ENCODE measurements around the gene NSMCE3. TPM values are rescaled to one million over a fixed set of nuclear protein-coding genes. Genes with fewer than 3 reads are reported as not detected.

Gene NSMCE3
- total RNA-seq, 1 donor from 2014 or later, result 16.1 TPM

DNA sequence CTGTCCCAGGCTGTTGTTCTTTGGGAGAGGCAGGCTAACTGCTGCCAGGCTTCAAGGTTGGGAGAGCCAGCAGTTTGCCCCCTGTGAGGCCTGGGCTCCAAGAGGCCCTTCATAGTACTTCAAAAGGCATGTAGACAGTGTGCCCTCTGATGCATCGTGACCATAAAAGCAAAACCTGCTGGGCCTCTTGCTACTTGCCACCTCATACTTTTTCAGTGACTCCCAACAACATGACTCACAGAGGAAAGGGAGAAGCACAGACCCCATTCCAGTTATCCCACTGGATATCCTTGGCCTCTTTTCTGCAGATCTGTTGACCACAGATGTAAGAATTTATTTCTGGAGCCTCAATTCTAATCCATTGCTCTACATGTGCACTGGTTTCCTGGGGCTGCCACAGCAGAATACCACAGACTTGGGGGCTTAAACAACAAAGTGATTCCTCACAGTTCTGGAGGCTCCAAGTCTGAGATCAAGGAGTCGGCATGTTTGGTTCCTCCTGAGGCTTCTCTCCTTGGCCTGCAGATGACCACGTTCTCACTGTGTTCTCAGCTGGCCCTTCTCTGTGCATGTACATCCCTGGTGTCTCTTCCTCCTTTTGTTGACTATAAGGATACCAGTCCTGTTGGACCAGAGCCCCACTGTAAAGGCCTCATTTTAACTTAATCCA lies 8.9 kb upstream of the NSMCE3 start:
- H3K4me1 Mint-ChIP-seq, result peaks cover 16% of the 10 kb centered on the region
- no peaks in the 10 kb centered on the region for H3K36me3 Mint-ChIP-seq
- H3K4me3 Mint-ChIP-seq, result no peak overlapping the region
- peaks cover 5% of the 10 kb centered on the region for H3K4me1 ChIP-seq
- peaks cover 2% of the 10 kb centered on the region for H3K27me3 Mint-ChIP-seq (ENCODE audit: insufficient read depth, low read depth)
- no peak overlapping the region for H3K4me3 ChIP-seq
- H2AFZ ChIP-seq (replicated peaks), result no peak overlapping the region
- H3K9me3 Mint-ChIP-seq, result no peaks in the 10 kb centered on the region
- H3F3A ChIP-seq (ENCODE audit: low read depth), result no peaks in the 10 kb centered on the region
- no peak for DNase-seq (ENCODE audit: low spot score)
- H4K20me1 ChIP-seq (ENCODE audit: low read depth), result no peaks in the 10 kb centered on the region
- TF ChIP-seq EZH2 (IDR thresholded peaks at IDR 0.05), result no peak
- TF ChIP-seq EZH2phosphoT487 (IDR thresholded peaks at IDR 0.05), result no peak
- TF ChIP-seq, protein P1, sequence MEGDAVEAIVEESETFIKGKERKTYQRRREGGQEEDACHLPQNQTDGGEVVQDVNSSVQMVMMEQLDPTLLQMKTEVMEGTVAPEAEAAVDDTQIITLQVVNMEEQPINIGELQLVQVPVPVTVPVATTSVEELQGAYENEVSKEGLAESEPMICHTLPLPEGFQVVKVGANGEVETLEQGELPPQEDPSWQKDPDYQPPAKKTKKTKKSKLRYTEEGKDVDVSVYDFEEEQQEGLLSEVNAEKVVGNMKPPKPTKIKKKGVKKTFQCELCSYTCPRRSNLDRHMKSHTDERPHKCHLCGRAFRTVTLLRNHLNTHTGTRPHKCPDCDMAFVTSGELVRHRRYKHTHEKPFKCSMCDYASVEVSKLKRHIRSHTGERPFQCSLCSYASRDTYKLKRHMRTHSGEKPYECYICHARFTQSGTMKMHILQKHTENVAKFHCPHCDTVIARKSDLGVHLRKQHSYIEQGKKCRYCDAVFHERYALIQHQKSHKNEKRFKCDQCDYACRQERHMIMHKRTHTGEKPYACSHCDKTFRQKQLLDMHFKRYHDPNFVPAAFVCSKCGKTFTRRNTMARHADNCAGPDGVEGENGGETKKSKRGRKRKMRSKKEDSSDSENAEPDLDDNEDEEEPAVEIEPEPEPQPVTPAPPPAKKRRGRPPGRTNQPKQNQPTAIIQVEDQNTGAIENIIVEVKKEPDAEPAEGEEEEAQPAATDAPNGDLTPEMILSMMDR (IDR thresholded peaks at IDR 0.05), result no peak
- H3K4me2 ChIP-seq, result no peak overlapping the region
- no peak overlapping the region for H3K9ac ChIP-seq
- H3K36me3 ChIP-seq, result no peaks in the 10 kb centered on the region
- no peak overlapping the region for H3K27ac Mint-ChIP-seq
- no peaks in the 10 kb centered on the region for H3K79me2 ChIP-seq (ENCODE audit: low read depth)
- H3K27ac ChIP-seq, result no peak overlapping the region
- no peaks in the 10 kb centered on the region for H3K9me3 ChIP-seq (ENCODE audit: low read depth)
- no peaks in the 10 kb centered on the region for H3K27me3 ChIP-seq

DNA sequence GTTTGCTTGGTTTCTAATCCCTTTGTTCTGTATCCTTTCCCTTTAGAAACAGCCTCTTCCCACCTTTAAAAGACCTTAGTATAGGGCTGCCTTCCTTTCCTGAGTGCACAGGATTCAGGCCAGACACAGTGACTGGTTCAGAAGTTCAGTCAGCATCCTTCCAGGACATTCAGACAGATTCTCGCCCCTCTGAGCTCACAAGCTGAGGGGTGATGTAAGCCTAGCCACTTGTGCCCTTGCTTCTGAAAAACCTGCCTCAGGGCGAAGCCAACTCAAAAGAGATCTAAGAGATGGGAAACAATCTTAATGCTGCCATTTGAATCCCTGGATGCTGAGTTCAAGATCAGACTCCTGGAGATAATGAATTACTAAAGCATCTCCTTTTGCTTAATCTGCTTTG lies 6.7 kb upstream of the NSMCE3 start:
- H3K4me3 Mint-ChIP-seq, result no peak overlapping the region
- DNase-seq (ENCODE audit: low spot score), result no peak
- Histone ChIP-seq H3K9ac (no peak overlapping the region), H3K36me3 (no peaks in the 10 kb centered on the region), H2AFZ (replicated peaks) (no peak overlapping the region), H3K9me3 (ENCODE audit: low read depth) (no peaks in the 10 kb centered on the region), H3K4me3 (no peak overlapping the region), H3F3A (ENCODE audit: low read depth) (no peaks in the 10 kb centered on the region), H4K20me1 (ENCODE audit: low read depth) (no peaks in the 10 kb centered on the region), H3K4me1 (peaks cover 5% of the 10 kb centered on the region), H3K27ac (no peak overlapping the region), H3K79me2 (ENCODE audit: low read depth) (no peaks in the 10 kb centered on the region), H3K27me3 (no peaks in the 10 kb centered on the region), H3K4me2 (no peak overlapping the region)
- H3K27ac Mint-ChIP-seq, result no peak overlapping the region
- H3K9me3 Mint-ChIP-seq, result no peaks in the 10 kb centered on the region
- peaks cover 4% of the 10 kb centered on the region for H3K27me3 Mint-ChIP-seq (ENCODE audit: insufficient read depth, low read depth)
- TF ChIP-seq EZH2 (IDR thresholded peaks at IDR 0.05) (no peak), EZH2phosphoT487 (IDR thresholded peaks at IDR 0.05) (no peak)
- TF ChIP-seq, protein P1 (IDR thresholded peaks at IDR 0.05), result no peak
- peaks cover 18% of the 10 kb centered on the region for H3K4me1 Mint-ChIP-seq
- H3K36me3 Mint-ChIP-seq, result no peaks in the 10 kb centered on the region

DNA sequence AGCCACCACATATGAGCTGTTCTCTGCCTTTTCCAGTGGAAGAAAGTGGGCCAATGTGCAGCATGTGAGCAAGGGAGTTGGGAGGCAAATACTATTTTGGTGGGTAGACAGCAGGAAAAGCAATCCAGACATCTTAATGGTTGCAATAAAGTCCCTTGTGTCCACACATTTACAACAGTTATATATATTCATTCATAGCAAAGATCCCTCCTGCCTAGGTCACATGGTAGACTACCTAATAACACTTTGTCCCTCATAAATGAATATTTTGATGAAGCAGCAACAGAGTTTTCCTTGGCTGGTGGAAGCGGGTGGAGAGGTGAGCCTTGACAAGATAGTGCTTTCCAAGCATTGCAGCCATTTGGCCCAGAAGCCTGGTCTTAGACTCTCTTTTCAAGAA lies 6.2 kb upstream of the NSMCE3 start:
- no peaks in the 10 kb centered on the region for H3K36me3 ChIP-seq
- no peaks in the 10 kb centered on the region for H3K9me3 ChIP-seq (ENCODE audit: low read depth)
- Mint-ChIP-seq H3K9me3 (no peaks in the 10 kb centered on the region), H3K27ac (no peak overlapping the region), H3K36me3 (no peaks in the 10 kb centered on the region), H3K4me3 (no peak overlapping the region), H3K27me3 (ENCODE audit: insufficient read depth, low read depth) (peaks cover 4% of the 10 kb centered on the region), H3K4me1 (peaks cover 18% of the 10 kb centered on the region)
- no peak for DNase-seq (ENCODE audit: low spot score)
- no peaks in the 10 kb centered on the region for H4K20me1 ChIP-seq (ENCODE audit: low read depth)
- H3K4me3 ChIP-seq, result no peak overlapping the region
- no peak for TF ChIP-seq EZH2phosphoT487 (IDR thresholded peaks at IDR 0.05)
- no peak for TF ChIP-seq EZH2 (IDR thresholded peaks at IDR 0.05)
- TF ChIP-seq, protein P1 (IDR thresholded peaks at IDR 0.05), result no peak
- H3K27me3 ChIP-seq, result no peaks in the 10 kb centered on the region
- no peaks in the 10 kb centered on the region for H3F3A ChIP-seq (ENCODE audit: low read depth)
- H2AFZ ChIP-seq (replicated peaks), result no peak overlapping the region
- no peak overlapping the region for H3K9ac ChIP-seq
- no peak overlapping the region for H3K4me2 ChIP-seq
- H3K79me2 ChIP-seq (ENCODE audit: low read depth), result no peaks in the 10 kb centered on the region
- H3K4me1 ChIP-seq, result peaks cover 5% of the 10 kb centered on the region
- H3K27ac ChIP-seq, result no peak overlapping the region

All from neural progenitor cell (in vitro differentiated cells).